DOHH2 (cell line): ENCODE results near the gene MASP1.

ENCODE experiments used
- H3F3A ChIP-seq: fragments of 200-600 bp; sonication (generic), shearing (Covaris generic); 2 replicates; pipeline ENCODE4 v1.6.0; 2016; ENCODE audit warnings: antibody characterized with exemption, mild to moderate bottlenecking; ENCODE audit not compliant: control insufficient read depth, insufficient read depth
- H3K27ac ChIP-seq: fragments of 200-600 bp; sonication (generic); 2 replicates; pipeline ENCODE4 v1.5.1; 2014; ENCODE audit warnings: low read depth, mild to moderate bottlenecking, low read length, moderate library complexity
- H3K27me3 ChIP-seq: fragments of 200-600 bp; sonication (generic); 2 replicates; pipeline ENCODE4 v1.6.1; 2014; ENCODE audit warnings: mild to moderate bottlenecking, low read length, mixed read lengths; ENCODE audit not compliant: control insufficient read depth
- H3K36me3 ChIP-seq: fragments of 200-600 bp; sonication (generic); 2 replicates; pipeline ENCODE4 v1.6.1; 2014; ENCODE audit warnings: mild to moderate bottlenecking, low read length, moderate library complexity, mixed read lengths; ENCODE audit not compliant: control insufficient read depth
- H3K4me1 ChIP-seq: fragments of 200-600 bp; sonication (generic); 2 replicates; pipeline ENCODE4 v1.6.1; 2014; ENCODE audit warnings: mild to moderate bottlenecking, low read length, mixed read lengths; ENCODE audit not compliant: control insufficient read depth
- H3K4me2 ChIP-seq: fragments of 200-600 bp; sonication (generic); 2 replicates; pipeline ENCODE4 v1.6.0; 2014; ENCODE audit warnings: mild to moderate bottlenecking, low read length, moderate library complexity
- H3K4me3 ChIP-seq: fragments of 200-600 bp; sonication (generic); 2 replicates; pipeline ENCODE4 v1.5.1; 2014; ENCODE audit warnings: mild to moderate bottlenecking, low read length, mixed read lengths
- H3K79me2 ChIP-seq: fragments of 200-600 bp; sonication (generic); 2 replicates; pipeline ENCODE4 v1.6.1; 2014; ENCODE audit warnings: mild to moderate bottlenecking, low read length, mixed read lengths; ENCODE audit not compliant: control insufficient read depth
- H3K9me2 ChIP-seq: fragments of 200-600 bp; sonication (generic); replicated peaks from 2 replicates; pipeline ENCODE4 v1.6.1; 2014; ENCODE audit warnings: mild to moderate bottlenecking, low read length, mixed read lengths; ENCODE audit not compliant: control insufficient read depth
- H3K9me3 ChIP-seq: fragments of 200-600 bp; sonication (generic); 2 replicates; pipeline ENCODE4 v1.6.1; 2014; ENCODE audit warnings: antibody characterized with exemption, low read length, mixed read lengths; ENCODE audit not compliant: control insufficient read depth, insufficient read depth
- H4K20me1 ChIP-seq: fragments of 200-600 bp; sonication (generic); 2 replicates; pipeline ENCODE4 v1.6.0; 2014; ENCODE audit warnings: low read depth, mild to moderate bottlenecking, antibody characterized with exemption, low read length, moderate library complexity; ENCODE audit not compliant: control insufficient read depth, insufficient read depth
- EZH2phosphoT487 ChIP-seq: fragments of 200-600 bp; sonication (generic); IDR thresholded peaks from 2 replicates; pipeline ENCODE4 v1.6.1; 2017; ENCODE audit warnings: borderline replicate concordance, mild to moderate bottlenecking, antibody characterized with exemption, low read length, moderate library complexity, mixed read lengths
- TF ChIP-seq, protein P1 (sequence below): fragments of 200-600 bp; sonication (generic); IDR thresholded peaks from one replicate; pipeline ENCODE4 v1.5.1; 2014; ENCODE audit warnings: antibody characterized with exemption, mild to moderate bottlenecking, low read depth, low read length; ENCODE audit not compliant: poor library complexity, severe bottlenecking

MASP1 gene

DNA sequence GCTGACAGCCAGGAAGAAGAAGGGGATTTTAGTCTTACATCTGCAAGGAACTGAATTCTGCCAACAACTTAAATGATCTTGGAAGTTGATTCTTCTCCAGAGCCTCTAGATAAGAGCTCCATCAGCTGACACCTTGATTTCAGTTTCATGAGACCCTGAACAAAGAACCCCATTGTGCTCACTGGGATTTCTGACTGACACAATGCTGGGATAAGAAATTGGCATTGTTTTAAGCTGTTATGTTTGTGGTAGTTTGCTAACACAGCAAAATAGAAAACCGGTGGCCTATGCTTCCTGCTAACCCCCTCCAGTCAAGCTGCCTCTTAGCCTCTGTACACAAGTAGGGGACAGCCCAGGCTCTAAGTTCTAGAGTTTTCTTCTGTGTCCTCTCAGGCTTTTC is 36.2 kb downstream of the MASP1 start:
- Histone ChIP-seq H3K4me1 (no peaks in the 10 kb centered on the region), H3F3A (no peaks in the 10 kb centered on the region), H3K4me2 (no peak overlapping the region), H3K9me3 (no peaks in the 10 kb centered on the region), H3K36me3 (no peaks in the 10 kb centered on the region), H3K9me2 (no peaks in the 10 kb centered on the region), H3K27ac (no peak overlapping the region), H3K27me3 (peaks cover 7% of the 10 kb centered on the region), H3K4me3 (no peak overlapping the region), H3K79me2 (no peaks in the 10 kb centered on the region), H4K20me1 (no peaks in the 10 kb centered on the region)
- TF ChIP-seq EZH2phosphoT487 = no peak
- TF ChIP-seq, protein P1, sequence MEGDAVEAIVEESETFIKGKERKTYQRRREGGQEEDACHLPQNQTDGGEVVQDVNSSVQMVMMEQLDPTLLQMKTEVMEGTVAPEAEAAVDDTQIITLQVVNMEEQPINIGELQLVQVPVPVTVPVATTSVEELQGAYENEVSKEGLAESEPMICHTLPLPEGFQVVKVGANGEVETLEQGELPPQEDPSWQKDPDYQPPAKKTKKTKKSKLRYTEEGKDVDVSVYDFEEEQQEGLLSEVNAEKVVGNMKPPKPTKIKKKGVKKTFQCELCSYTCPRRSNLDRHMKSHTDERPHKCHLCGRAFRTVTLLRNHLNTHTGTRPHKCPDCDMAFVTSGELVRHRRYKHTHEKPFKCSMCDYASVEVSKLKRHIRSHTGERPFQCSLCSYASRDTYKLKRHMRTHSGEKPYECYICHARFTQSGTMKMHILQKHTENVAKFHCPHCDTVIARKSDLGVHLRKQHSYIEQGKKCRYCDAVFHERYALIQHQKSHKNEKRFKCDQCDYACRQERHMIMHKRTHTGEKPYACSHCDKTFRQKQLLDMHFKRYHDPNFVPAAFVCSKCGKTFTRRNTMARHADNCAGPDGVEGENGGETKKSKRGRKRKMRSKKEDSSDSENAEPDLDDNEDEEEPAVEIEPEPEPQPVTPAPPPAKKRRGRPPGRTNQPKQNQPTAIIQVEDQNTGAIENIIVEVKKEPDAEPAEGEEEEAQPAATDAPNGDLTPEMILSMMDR = no peak

DNA sequence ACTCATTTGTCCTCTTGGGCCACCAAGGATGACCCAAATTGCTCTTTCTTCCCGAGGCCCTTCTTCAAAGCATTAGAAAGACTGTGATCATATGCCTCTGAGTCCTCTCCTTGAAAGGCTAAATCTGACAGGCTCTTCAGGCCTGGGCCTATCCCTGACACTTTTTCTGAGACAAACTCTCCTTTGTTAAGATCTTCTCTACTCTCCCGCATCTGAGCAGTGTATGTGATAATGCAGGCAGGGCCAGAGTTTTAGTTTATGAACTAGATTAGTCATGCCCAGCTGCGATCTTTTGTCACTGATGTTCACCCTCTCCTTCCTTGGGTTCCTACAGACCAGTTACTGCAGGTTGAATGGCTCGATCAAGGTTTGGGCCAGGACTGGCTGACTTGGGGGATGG is 39.2 kb downstream of the MASP1 start:
- H3K9me2 ChIP-seq = no peaks in the 10 kb centered on the region
- no peak overlapping the region for H3K4me3 ChIP-seq
- H3K79me2 ChIP-seq = no peaks in the 10 kb centered on the region
- peaks cover 3% of the 10 kb centered on the region for H3K4me1 ChIP-seq
- H3K27me3 ChIP-seq = peaks cover 7% of the 10 kb centered on the region
- H3K9me3 ChIP-seq = no peaks in the 10 kb centered on the region
- no peak overlapping the region for H3K27ac ChIP-seq
- TF ChIP-seq, protein P1 = no peak
- TF ChIP-seq EZH2phosphoT487 = no peak
- no peaks in the 10 kb centered on the region for H4K20me1 ChIP-seq
- no peaks in the 10 kb centered on the region for H3F3A ChIP-seq
- no peaks in the 10 kb centered on the region for H3K36me3 ChIP-seq
- no peak overlapping the region for H3K4me2 ChIP-seq

DNA sequence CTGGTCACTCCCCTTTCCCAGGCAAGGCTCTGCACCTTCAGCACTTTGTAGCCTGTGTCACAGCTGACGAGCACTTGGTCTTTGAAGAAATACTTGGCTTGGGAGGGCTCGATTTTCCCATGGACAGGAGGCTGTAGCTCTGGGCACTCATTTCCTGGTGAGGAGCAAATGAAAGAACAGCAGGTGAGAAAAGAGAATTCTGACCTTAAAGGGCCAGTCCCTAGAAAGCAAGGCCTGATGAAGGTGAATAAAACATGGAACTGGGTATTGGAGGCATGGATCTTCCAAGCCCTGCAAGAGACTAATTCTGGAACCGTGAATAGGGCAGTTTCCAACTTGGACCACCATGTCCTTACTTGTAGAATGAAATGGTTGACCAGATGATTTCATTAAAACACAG is 39.9 kb downstream of the MASP1 start:
- TF ChIP-seq, protein P1 = no peak
- TF ChIP-seq EZH2phosphoT487 = no peak
- H4K20me1 ChIP-seq = no peaks in the 10 kb centered on the region
- no peaks in the 10 kb centered on the region for H3F3A ChIP-seq
- H3K4me2 ChIP-seq = no peak overlapping the region
- H3K4me1 ChIP-seq = peaks cover 6% of the 10 kb centered on the region
- no peaks in the 10 kb centered on the region for H3K9me3 ChIP-seq
- no peaks in the 10 kb centered on the region for H3K79me2 ChIP-seq
- no peak overlapping the region for H3K27ac ChIP-seq
- H3K4me3 ChIP-seq = no peak overlapping the region
- H3K27me3 ChIP-seq = peaks cover 4% of the 10 kb centered on the region
- no peaks in the 10 kb centered on the region for H3K36me3 ChIP-seq
- no peaks in the 10 kb centered on the region for H3K9me2 ChIP-seq

DNA sequence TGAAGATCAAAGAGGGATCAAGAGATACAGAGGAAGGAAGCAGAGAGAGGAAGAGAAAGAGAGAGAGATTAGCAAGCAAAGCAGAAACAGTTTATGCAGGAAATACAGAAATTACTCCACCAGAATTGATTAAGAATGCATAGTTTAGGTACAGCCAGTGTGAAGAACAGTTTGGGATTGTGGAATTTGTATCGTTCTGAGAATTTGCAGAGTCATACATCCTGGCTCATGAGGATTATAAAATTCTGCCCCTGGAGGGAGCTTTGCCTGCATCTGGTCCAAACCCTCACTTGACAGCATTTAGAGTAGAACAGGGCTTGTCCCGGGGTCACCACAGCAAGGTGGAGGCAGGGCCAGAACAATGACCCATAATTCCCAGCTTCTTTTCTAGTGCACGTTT is 44.1 kb downstream of the MASP1 start:
- TF ChIP-seq, protein P1 = no peak
- no peak for TF ChIP-seq EZH2phosphoT487
- Histone ChIP-seq H3K9me3 (no peaks in the 10 kb centered on the region), H3K79me2 (no peaks in the 10 kb centered on the region), H3K27me3 (peaks cover 24% of the 10 kb centered on the region), H4K20me1 (no peaks in the 10 kb centered on the region), H3F3A (no peaks in the 10 kb centered on the region), H3K4me3 (no peak overlapping the region), H3K4me2 (0 out of 2 replicates have a peak overlapping the region, but pooled peaks have one; percentile 8), H3K27ac (no peak overlapping the region), H3K9me2 (no peaks in the 10 kb centered on the region), H3K4me1 (peaks cover 6% of the 10 kb centered on the region), H3K36me3 (no peaks in the 10 kb centered on the region)
